ENCODE measurements around the gene PREPL. TPM values are rescaled to one million over a fixed set of nuclear protein-coding genes. Genes with fewer than 3 reads are reported as not detected.
"Not testable (repeated sequence)": the region's sequence is repeated elsewhere in the genome, so short reads cannot be mapped to it uniquely, and the experiment has no call there.

The PREPL gene
- total RNA-seq: 10 to 100 TPM; 31.8 to 35.0 (median 33.5) TPM

- Mint-ChIP-seq H3K4me3 (peak within 1 kb of the TSS; percentile 99), H3K4me1 (ENCODE audit: low read depth) (peaks cover 46% of the 10 kb centered on the region), H3K36me3 (ENCODE audit: insufficient read depth) (peaks cover 13% of the 10 kb centered on the region), H3K9me3 (no peaks in the 10 kb centered on the region), H3K27me3 (ENCODE audit: low read depth) (no peaks in the 10 kb centered on the region)
- ATAC-seq: peak; percentile 87
- DNase-seq: peak; percentile 97
These were observed at the start of gene PREPL, which contains the start of gene CAMKMT for GRCh38 chr2:44361330-44362206. Gene PREPL (minus strand): TSS chr2:44361494. CDS start chr2:44346342, 15,152 bp downstream. Gene CAMKMT (plus strand): TSS chr2:44361947.

DNA sequence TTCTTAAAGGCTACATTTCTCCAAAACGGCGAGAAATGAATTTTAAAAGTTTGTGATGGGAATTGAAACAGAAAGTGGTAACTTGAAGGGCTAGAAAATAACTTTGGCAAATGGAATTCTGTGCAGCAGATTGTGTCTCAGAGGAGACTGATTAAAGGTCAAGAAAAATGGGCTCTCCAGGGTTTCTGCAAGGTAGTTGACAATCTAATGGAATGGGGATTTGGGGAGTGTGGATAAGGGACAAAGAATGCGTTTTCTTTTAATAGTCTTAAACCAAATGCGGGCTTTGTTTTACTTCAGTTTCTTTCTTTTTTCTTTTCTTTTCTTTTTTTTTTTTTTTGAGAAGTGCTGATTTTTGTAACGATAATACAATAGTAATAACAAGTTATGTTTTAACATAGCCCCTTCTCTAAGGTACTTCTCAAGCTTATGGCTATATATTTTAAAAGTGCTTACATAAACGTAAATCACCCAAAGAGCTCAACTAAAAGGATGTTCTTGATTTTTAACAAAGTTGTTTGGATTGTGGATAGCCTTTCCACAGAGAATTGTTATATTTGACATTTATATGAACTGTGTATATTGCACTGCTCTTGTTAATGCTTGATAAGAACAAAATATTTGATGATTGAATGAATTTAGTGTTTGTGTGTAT is 37.1 kb upstream of the PREPL start:
- no peaks in the 10 kb centered on the region for H3K4me1 Mint-ChIP-seq (ENCODE audit: low read depth)
- H3K36me3 Mint-ChIP-seq (ENCODE audit: insufficient read depth): peaks cover 9% of the 10 kb centered on the region
- H3K4me3 Mint-ChIP-seq: no peak overlapping the region
- no peaks in the 10 kb centered on the region for H3K9me3 Mint-ChIP-seq
- H3K27me3 Mint-ChIP-seq (ENCODE audit: low read depth): no peaks in the 10 kb centered on the region
- no peak for DNase-seq
- no peak for ATAC-seq

DNA sequence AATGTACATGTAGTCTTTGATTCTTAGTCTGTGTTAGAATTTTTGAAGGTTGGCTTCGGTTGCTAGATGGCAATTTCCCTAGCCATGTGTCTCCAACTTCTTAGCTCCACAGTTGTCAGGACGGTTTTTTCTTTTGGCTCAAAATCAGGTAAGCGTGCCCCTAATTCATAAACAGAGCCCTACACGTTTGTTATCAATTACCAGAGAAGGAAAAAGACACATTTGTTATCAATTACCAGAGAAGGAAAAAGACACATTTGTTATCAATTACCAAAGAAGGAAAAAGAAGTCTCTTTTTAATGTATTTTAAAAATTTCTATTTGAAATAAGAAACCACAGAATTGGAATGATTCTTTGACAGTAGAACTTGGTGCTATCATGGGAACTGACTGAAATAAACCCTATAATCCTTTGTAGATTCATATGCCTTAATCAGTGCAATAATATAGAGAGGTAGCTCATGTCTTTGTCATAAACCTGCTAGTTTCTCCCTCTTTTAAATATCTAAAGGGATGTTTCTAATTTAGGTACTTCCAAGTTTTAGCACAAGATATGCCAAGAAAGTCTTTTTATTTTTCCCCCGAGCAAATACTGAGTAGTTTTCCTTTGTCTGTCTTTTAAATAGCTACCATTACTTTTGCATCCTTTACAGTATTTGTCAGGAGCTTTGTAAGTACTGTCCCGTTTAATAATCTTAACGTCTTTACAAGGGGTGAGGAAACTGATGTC is 36.3 kb upstream of the PREPL start:
- no peak overlapping the region for H3K4me3 Mint-ChIP-seq
- ATAC-seq (no peak), DNase-seq (no peak)
- H3K4me1 Mint-ChIP-seq (ENCODE audit: low read depth): no peaks in the 10 kb centered on the region
- peaks cover 4% of the 10 kb centered on the region for H3K36me3 Mint-ChIP-seq (ENCODE audit: insufficient read depth)
- no peaks in the 10 kb centered on the region for H3K27me3 Mint-ChIP-seq (ENCODE audit: low read depth)
- no peaks in the 10 kb centered on the region for H3K9me3 Mint-ChIP-seq

- H3K4me3 Mint-ChIP-seq: no peak overlapping the region
These were observed 31.1 kb upstream of the PREPL start for GRCh38 chr2:44392338-44392943.

DNA sequence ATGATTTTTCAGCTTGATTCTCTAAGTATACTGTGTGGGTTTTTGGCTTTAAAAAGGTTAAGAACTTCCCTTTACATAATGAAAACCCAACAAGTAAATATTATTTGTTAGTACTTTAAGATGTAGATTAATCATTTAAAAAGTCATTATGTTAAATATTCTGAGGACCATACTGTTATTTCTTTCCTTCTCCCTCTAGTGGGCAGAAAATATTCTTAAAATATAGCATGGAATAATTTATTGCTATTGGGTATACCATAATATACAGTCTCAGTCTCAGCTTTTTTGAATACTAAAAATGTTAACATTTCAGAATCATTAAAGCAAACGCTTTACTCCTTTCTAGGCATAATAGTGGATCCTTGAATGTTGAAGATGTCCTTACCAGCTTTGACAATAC is 28.6 kb upstream of the PREPL start:
- no peak overlapping the region for H3K4me3 Mint-ChIP-seq
- H3K27me3 Mint-ChIP-seq (ENCODE audit: low read depth): no peaks in the 10 kb centered on the region
- peaks cover 25% of the 10 kb centered on the region for H3K4me1 Mint-ChIP-seq (ENCODE audit: low read depth)
- DNase-seq: no peak
- H3K9me3 Mint-ChIP-seq: peaks cover 8% of the 10 kb centered on the region
- H3K36me3 Mint-ChIP-seq (ENCODE audit: insufficient read depth): peaks cover 20% of the 10 kb centered on the region
- ATAC-seq: no peak

More at GRCh38 chr2:44392338-44392943, 31.1 kb upstream of the PREPL start:
- Mint-ChIP-seq H3K4me1 (ENCODE audit: low read depth) (peaks cover 5% of the 10 kb centered on the region), H3K36me3 (ENCODE audit: insufficient read depth) (peaks cover 6% of the 10 kb centered on the region), H3K9me3 (peaks cover 1% of the 10 kb centered on the region), H3K27me3 (ENCODE audit: low read depth) (no peaks in the 10 kb centered on the region)
- DNase-seq (peak; percentile 48), ATAC-seq (no peak)

- H3K9me3 Mint-ChIP-seq: peaks cover 14% of the 10 kb centered on the region
- no peak for DNase-seq
These were observed 27.6 kb upstream of the PREPL start for GRCh38 chr2:44388877-44389276.

DNA sequence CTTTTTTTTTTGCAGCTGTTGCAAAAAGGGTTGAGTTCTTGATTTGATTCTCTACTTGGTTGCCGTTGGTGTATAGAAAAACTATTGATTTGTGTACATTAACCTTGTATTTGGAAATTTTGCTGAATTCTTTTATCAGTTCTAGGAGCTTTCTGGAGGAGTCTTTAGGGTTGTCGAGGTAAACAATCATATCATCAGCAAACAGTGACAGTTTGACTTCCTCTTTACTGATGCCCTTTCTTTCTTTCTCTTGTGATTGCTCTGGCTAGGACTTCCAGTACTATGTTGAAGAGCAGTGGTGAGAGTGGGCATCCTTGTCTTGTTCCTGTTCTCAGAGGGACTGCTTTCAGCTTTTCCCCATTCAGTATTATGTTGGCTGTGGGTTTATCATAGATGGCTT is 23.9 kb upstream of the PREPL start:
- ATAC-seq; H3K27me3 Mint-ChIP-seq (ENCODE audit: low read depth); DNase-seq; H3K4me3 Mint-ChIP-seq: not testable (repeated sequence)
- Mint-ChIP-seq H3K36me3 (ENCODE audit: insufficient read depth) (peaks cover 37% of the 10 kb centered on the region), H3K9me3 (peaks cover 14% of the 10 kb centered on the region), H3K4me1 (ENCODE audit: low read depth) (peaks cover 25% of the 10 kb centered on the region)

More at GRCh38 chr2:44388877-44389276, 27.6 kb upstream of the PREPL start:
- peaks cover 25% of the 10 kb centered on the region for H3K4me1 Mint-ChIP-seq (ENCODE audit: low read depth)
- no peak overlapping the region for H3K4me3 Mint-ChIP-seq
- peaks cover 29% of the 10 kb centered on the region for H3K36me3 Mint-ChIP-seq (ENCODE audit: insufficient read depth)
- H3K27me3 Mint-ChIP-seq (ENCODE audit: low read depth): no peaks in the 10 kb centered on the region
- no peak for ATAC-seq

DNA sequence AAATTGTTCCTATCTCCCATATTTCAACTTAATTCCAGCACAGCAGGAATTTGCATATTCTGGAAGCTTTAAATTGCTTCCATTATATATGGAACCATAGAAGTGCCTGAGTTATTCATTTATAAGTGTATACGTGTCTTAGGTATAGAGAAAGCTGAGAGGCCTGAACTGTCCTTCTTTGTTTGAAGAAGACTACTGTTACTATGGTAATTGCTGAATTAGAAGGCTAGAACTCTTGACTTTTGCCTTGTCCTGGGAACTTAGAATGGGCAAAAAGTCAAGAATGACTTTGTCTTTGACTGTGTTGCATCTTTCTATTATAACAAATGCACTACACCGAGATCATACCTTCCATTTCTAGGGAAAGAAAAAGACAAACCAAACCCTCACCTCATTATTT is 16.2 kb upstream of the PREPL start:
- Mint-ChIP-seq H3K4me1 (ENCODE audit: low read depth) (no peaks in the 10 kb centered on the region), H3K36me3 (ENCODE audit: insufficient read depth) (peaks cover 22% of the 10 kb centered on the region)
- no peak for ATAC-seq

DNA sequence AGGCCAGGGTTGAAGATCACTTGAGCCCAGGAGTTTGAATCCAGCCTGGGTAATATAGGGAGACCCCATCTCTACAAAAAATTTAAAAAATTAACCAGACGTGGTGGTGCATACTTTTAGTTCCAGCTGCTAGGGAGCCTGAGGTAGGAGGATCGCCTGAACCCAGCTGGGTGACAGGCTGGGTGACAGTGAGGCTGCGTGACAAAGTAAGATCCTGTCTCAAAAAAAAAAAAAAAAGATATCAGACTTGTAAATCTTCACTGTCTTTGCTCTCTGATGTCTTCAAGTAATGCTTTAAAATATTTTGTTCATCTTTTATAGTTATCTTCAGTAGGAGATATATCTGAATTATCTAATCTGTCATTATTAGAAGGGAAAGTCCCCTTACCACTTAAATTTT is 11.0 kb upstream of the PREPL start:
- H3K36me3 Mint-ChIP-seq (ENCODE audit: insufficient read depth): peaks cover 16% of the 10 kb centered on the region
- H3K27me3 Mint-ChIP-seq (ENCODE audit: low read depth): no peaks in the 10 kb centered on the region
- no peak for ATAC-seq
- H3K4me3 Mint-ChIP-seq: no peak overlapping the region
- DNase-seq: no peak
- peaks cover 13% of the 10 kb centered on the region for H3K4me1 Mint-ChIP-seq (ENCODE audit: low read depth)
- no peaks in the 10 kb centered on the region for H3K9me3 Mint-ChIP-seq

More for the DNA sequence above, 16.2 kb upstream of the PREPL start:
- no peak for DNase-seq
- Mint-ChIP-seq H3K27me3 (ENCODE audit: low read depth) (no peaks in the 10 kb centered on the region), H3K4me3 (no peak overlapping the region), H3K9me3 (no peaks in the 10 kb centered on the region)

- ATAC-seq (no peak), DNase-seq (no peak)
- Mint-ChIP-seq H3K27me3 (ENCODE audit: low read depth) (no peaks in the 10 kb centered on the region), H3K9me3 (no peaks in the 10 kb centered on the region), H3K4me1 (ENCODE audit: low read depth) (peaks cover 13% of the 10 kb centered on the region), H3K4me3 (no peak overlapping the region), H3K36me3 (ENCODE audit: insufficient read depth) (peaks cover 12% of the 10 kb centered on the region)
These were observed 10.2 kb upstream of the PREPL start for GRCh38 chr2:44371445-44371844.

GRCh38 chr2:44369392-44369791 is 8.1 kb upstream of the PREPL start:
- Mint-ChIP-seq H3K4me1 (ENCODE audit: low read depth) (peaks cover 21% of the 10 kb centered on the region), H3K9me3 (no peaks in the 10 kb centered on the region), H3K27me3 (ENCODE audit: low read depth) (no peaks in the 10 kb centered on the region), H3K36me3 (ENCODE audit: insufficient read depth) (peaks cover 18% of the 10 kb centered on the region), H3K4me3 (no peak overlapping the region)
- ATAC-seq (no peak), DNase-seq (no peak)

DNA sequence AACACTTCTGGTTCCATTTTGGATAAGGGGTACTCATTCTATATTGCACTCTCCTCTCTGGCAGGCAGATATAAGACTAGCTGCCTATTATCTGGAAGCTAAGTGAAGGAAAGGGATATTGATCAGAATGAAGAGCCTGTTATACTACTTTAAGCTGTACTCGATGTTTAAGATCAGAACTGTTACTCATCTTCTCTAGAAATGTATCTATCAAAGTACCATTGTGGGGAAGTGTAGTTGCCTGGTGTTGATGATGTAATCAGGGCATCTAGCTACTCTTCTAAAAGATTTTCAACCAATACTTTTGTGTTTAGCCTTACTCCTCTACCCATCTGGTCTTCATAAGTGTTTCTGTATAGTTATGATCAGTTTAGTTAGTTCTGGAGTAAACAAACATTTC is 6.3 kb upstream of the PREPL start:
- Mint-ChIP-seq H3K4me3 (no peak overlapping the region), H3K27me3 (ENCODE audit: low read depth) (no peaks in the 10 kb centered on the region), H3K36me3 (ENCODE audit: insufficient read depth) (peaks cover 15% of the 10 kb centered on the region), H3K9me3 (no peaks in the 10 kb centered on the region), H3K4me1 (ENCODE audit: low read depth) (peaks cover 31% of the 10 kb centered on the region)
- DNase-seq: no peak
- peak; percentile 78 to 79 for ATAC-seq

GRCh38 chr2:44364604-44365003 is 3.3 kb upstream of the PREPL start:
- H3K9me3 Mint-ChIP-seq: no peaks in the 10 kb centered on the region
- ATAC-seq (no peak), DNase-seq (no peak)
- H3K4me3 Mint-ChIP-seq: no peak overlapping the region
- H3K36me3 Mint-ChIP-seq (ENCODE audit: insufficient read depth): peaks cover 11% of the 10 kb centered on the region
- no peaks in the 10 kb centered on the region for H3K27me3 Mint-ChIP-seq (ENCODE audit: low read depth)
- peaks cover 42% of the 10 kb centered on the region for H3K4me1 Mint-ChIP-seq (ENCODE audit: low read depth)
